K562 (cell line): ENCODE results near the gene ENO3. TPM values are rescaled to one million over a fixed set of nuclear protein-coding genes. Genes with fewer than 3 reads are reported as not detected.

Experiments used
- CBFA2T3 ChIP-seq: fragments of 450-650 bp; IDR thresholded peaks from 2 replicates; pipeline ENCODE4 v1.6.1; 2017
- CBX2 ChIP-seq: fragments of 200-600 bp; sonication (generic); IDR thresholded peaks from one replicate; pipeline ENCODE4 v1.6.1; 2012; ENCODE audit warnings: mild to moderate bottlenecking, low read length, inconsistent platforms; ENCODE audit not compliant: insufficient read depth, poor library complexity, severe bottlenecking
- CBX8 ChIP-seq: fragments of 200-600 bp; sonication (generic); IDR thresholded peaks from 2 replicates; pipeline ENCODE4 v1.6.1; 2012; ENCODE audit warnings: borderline replicate concordance, mixed run types, low read depth, mild to moderate bottlenecking, moderate library complexity, mixed read lengths, low read length, control low read depth, inconsistent platforms; ENCODE audit not compliant: poor library complexity, severe bottlenecking; ENCODE audit errors: extremely low read depth
- CCNT2 ChIP-seq: IDR thresholded peaks from 2 replicates; pipeline ENCODE4 v1.6.1; 2011; ENCODE audit warnings: borderline replicate concordance, low read depth, mild to moderate bottlenecking, moderate library complexity, mixed read lengths, low read length; ENCODE audit not compliant: insufficient read length; ENCODE audit errors: extremely low read depth
- CEBPB ChIP-seq: fragments of 450-650 bp; IDR thresholded peaks from 2 replicates; pipeline ENCODE4 v1.6.1; 2016; ENCODE audit warnings: missing genetic modification characterization, missing compliant biosample characterization
- CHD2 ChIP-seq: IDR thresholded peaks from 2 replicates; pipeline ENCODE4 v1.6.1; 2011; ENCODE audit warnings: low read depth, low read length
- CXXC5 ChIP-seq: fragments of 250-450 bp; sonication (Bioruptor Pico); IDR thresholded peaks from 2 replicates; pipeline ENCODE4 v1.8.0; 2022; ENCODE audit warnings: inconsistent platforms, mild to moderate bottlenecking, moderate library complexity
- FOXJ2 ChIP-seq: fragments of 200-800 bp; sonication (Bioruptor generic); IDR thresholded peaks from 2 replicates; pipeline ENCODE4 v1.6.1; 2016; ENCODE audit warnings: missing genetic modification characterization, missing compliant biosample characterization
- LARP7 ChIP-seq: fragments of 450-650 bp; IDR thresholded peaks from 2 replicates; pipeline ENCODE4 v1.6.1; 2016
- NCOR1 ChIP-seq: fragments of 450-650 bp; IDR thresholded peaks from 2 replicates; pipeline ENCODE4 v1.6.1; 2016; ENCODE audit warnings: mild to moderate bottlenecking, moderate library complexity
- NFXL1 ChIP-seq: fragments of 450-650 bp; formaldehyde crosslinking; IDR thresholded peaks from 2 replicates; pipeline ENCODE4 v1.4.0; 2021; ENCODE audit warnings: mild to moderate bottlenecking
- NR0B1 ChIP-seq: fragments of 450-650 bp; IDR thresholded peaks from one replicate; pipeline ENCODE4 v1.6.1; 2018; ENCODE audit warnings: mild to moderate bottlenecking, moderate library complexity; ENCODE audit not compliant: partially characterized antibody
- NR2F6 ChIP-seq: fragments of 450-650 bp; formaldehyde crosslinking; IDR thresholded peaks from 2 replicates; pipeline ENCODE4 v1.4.0; 2020; ENCODE audit warnings: mild to moderate bottlenecking
- POLR2B ChIP-seq: fragments of 450-650 bp; IDR thresholded peaks from 2 replicates; pipeline ENCODE4 v1.6.1; 2018; ENCODE audit warnings: low read depth; ENCODE audit not compliant: partially characterized antibody
- POLR2G ChIP-seq: fragments of 200-400 bp; formaldehyde crosslinking; IDR thresholded peaks from 2 replicates; pipeline ENCODE4 v1.6.1; 2017; ENCODE audit warnings: low read depth, mild to moderate bottlenecking, antibody characterized with exemption, low read length, moderate library complexity
- SIN3A ChIP-seq, 2 experiments: fragments of 150-350 bp in 1 of 2; IDR thresholded peaks; 2 replicates each; pipeline ENCODE4 v1.6.1; 2011 to 2016; ENCODE audit warnings: borderline replicate concordance in 2 of 2, low read depth in 2 of 2, low read length in 2 of 2, mild to moderate bottlenecking in 2 of 2, moderate library complexity in 2 of 2; ENCODE audit not compliant: control insufficient read depth in 1 of 2
- SP1 ChIP-seq: sonication (generic); formaldehyde crosslinking; IDR thresholded peaks from 2 replicates; pipeline ENCODE4 v1.8.1; 2022; ENCODE audit warnings: mild to moderate bottlenecking, missing genetic modification reagents
- U2AF2 ChIP-seq: fragments of 200-400 bp; formaldehyde crosslinking; optimal IDR thresholded peaks from 2 replicates; pipeline ENCODE3; 2017; ENCODE audit warnings: low read depth, mild to moderate bottlenecking, low read length
- VEZF1 ChIP-seq: fragments of 200-800 bp; sonication (Bioruptor generic); IDR thresholded peaks from 2 replicates; pipeline ENCODE4 v1.6.1; 2017; ENCODE audit warnings: missing genetic modification characterization, missing compliant biosample characterization
- ZBTB2 ChIP-seq: fragments of 450-650 bp; IDR thresholded peaks from 2 replicates; pipeline ENCODE4 v1.6.1; 2016; ENCODE audit warnings: antibody characterized with exemption
- ZFP91 ChIP-seq: sonication (generic); formaldehyde crosslinking; IDR thresholded peaks from 2 replicates; pipeline ENCODE4 v1.8.0; 2022; ENCODE audit warnings: mild to moderate bottlenecking, missing genetic modification reagents
- ZNF253 ChIP-seq: fragments of 250-450 bp; sonication (Bioruptor Pico); conservative IDR thresholded peaks from 2 replicates; pipeline ENCODE4 v1.6.1; 2021; ENCODE audit warnings: mild to moderate bottlenecking
- ZNF695 ChIP-seq: fragments of 450-650 bp; formaldehyde crosslinking; IDR thresholded peaks from 2 replicates; pipeline ENCODE4 v1.4.0; 2020; ENCODE audit warnings: mild to moderate bottlenecking, moderate library complexity
- polyA plus RNA-seq, 8 experiments: library from polyadenylated mRNA; depleted of rRNA in 4 of 8; stranded (reverse) in 5 of 8; unstranded in 3 of 8; fragments of >200 nt; fragmentation: Nextera tagmentation in 2 of 8; fragmentation: Illumina TruSeq in 1 of 8; extraction: Ambion mirVana in 2 of 8; extraction: Trizol in 1 of 8; gene quantifications; 2 replicates each; pipeline versions ENCODE4 v1.2.1 to v1.2.3, GENCODE V29; 2011 to 2014; ENCODE audit warnings: inconsistent platforms in 1 of 8, missing spikeins in 1 of 8
- total RNA-seq, 7 experiments: library from RNA; depleted of rRNA in 6 of 7; stranded (reverse); fragments of >200 nt in 6 of 7; fragmentation: Illumina TruSeq in 2 of 7; extraction: Trizol in 2 of 7; gene quantifications; 2 replicates each; pipeline versions ENCODE4 v1.2.1 to v1.2.3, GENCODE V29; 2011 to 2021; ENCODE audit warnings: low replicate concordance in 1 of 7

ENO3 gene
- total and polyA plus RNA-seq, 9 of the 15 experiments (the other 6 are each of a cell fraction or from before 2014, with no cell fraction given): 5.7 to 17.2 (median 9.9) TPM

GRCh38 chr17:4949321-4950074 is 1.4 kb upstream of the ENO3 start (continued):
- TF ChIP-seq CBX8: no peak
- peak; percentile 54 for TF ChIP-seq NCOR1
- TF ChIP-seq U2AF2: no peak
- no peak for TF ChIP-seq ZBTB2
- TF ChIP-seq CXXC5 (CRISPR knock-in tag): peak; percentile 56
- peak; percentile 93 for TF ChIP-seq VEZF1 (CRISPR knock-in tag)
- peak in 1 of 2 experiments; percentile 5; a peak in 1 of 4 replicates for TF ChIP-seq SIN3A (IDR thresholded peaks at IDR 0.05; ENCODE audit: borderline replicate concordance in 2 of 2, control insufficient read depth in 1 of 2, low read depth in 2 of 2, low read length in 2 of 2)
- TF ChIP-seq FOXJ2: no peak
- TF ChIP-seq ZNF253 (CRISPR knock-in tag): no peak
- no peak for TF ChIP-seq CEBPB
- no peak for TF ChIP-seq CBFA2T3
- TF ChIP-seq ZFP91 (CRISPR knock-in tag): no peak
- TF ChIP-seq CBX2: no peak
- TF ChIP-seq ZNF695 (CRISPR knock-in tag): no peak
- TF ChIP-seq POLR2B: no peak
- TF ChIP-seq CCNT2: peak; percentile 60
- no peak for TF ChIP-seq NR0B1
- TF ChIP-seq LARP7: no peak
- 0 out of 2 replicates have a peak, but pooled peaks have one; percentile 29 for TF ChIP-seq SP1 (CRISPR knock-in tag)
- peak; percentile 74 for TF ChIP-seq POLR2G
- TF ChIP-seq CHD2: no peak
- no peak for TF ChIP-seq NR2F6 (CRISPR knock-in tag)
- no peak for TF ChIP-seq NFXL1 (CRISPR knock-in tag)
